T-helper 17 cell (primary cell): ENCODE measurements around the gene PAGE1. TPM values are rescaled to one million over a fixed set of nuclear protein-coding genes. Genes with fewer than 3 reads are reported as not detected.

Source experiments
- ATAC-seq: fragments of 150-1000 bp; cut with Tn5 transposase; 2 replicates; pipeline ENCODE4 v1.10.0; 2021; ENCODE audit warnings: mild to moderate bottlenecking, moderate library complexity
- DNase-seq, 3 donors: peaks; one replicate each; pipeline versions ENCODE4 v3.0.0 to v3.0.0-alpha.2; 2020 to 2021
- H3K9me3 ChIP-seq: one replicate; pipeline ENCODE4 v1.7.0; 2013; ENCODE audit warnings: low read length, mild to moderate bottlenecking; ENCODE audit not compliant: control insufficient read depth, poor library complexity, severe bottlenecking
- H3K27ac Mint-ChIP-seq: one replicate; pipeline ENCODE4 v1.8.0; 2022; ENCODE audit warnings: mild to moderate bottlenecking, moderate library complexity, mixed read lengths
- H3K27me3 Mint-ChIP-seq: one replicate; pipeline ENCODE4 v1.8.0; 2022; ENCODE audit warnings: mixed read lengths
- H3K36me3 Mint-ChIP-seq: one replicate; pipeline ENCODE4 v1.8.0; 2022; ENCODE audit warnings: low read depth, mixed read lengths
- H3K4me1 Mint-ChIP-seq: one replicate; pipeline ENCODE4 v1.8.0; 2022; ENCODE audit warnings: mild to moderate bottlenecking, mixed read lengths
- H3K4me3 Mint-ChIP-seq: one replicate; pipeline ENCODE4 v1.8.0; 2022; ENCODE audit warnings: mild to moderate bottlenecking, moderate library complexity, mixed read lengths
- total RNA-seq, 4 donors: library from RNA in 2 of 4; stranded (reverse) in 2 of 4; gene quantifications; one replicate each; pipeline ENCODE4 v1.2.3 and lab custom pipeline; 2022 to 2026

The PAGE1 gene
- total RNA-seq, 2 donors from 2014 or later: not detected

DNA sequence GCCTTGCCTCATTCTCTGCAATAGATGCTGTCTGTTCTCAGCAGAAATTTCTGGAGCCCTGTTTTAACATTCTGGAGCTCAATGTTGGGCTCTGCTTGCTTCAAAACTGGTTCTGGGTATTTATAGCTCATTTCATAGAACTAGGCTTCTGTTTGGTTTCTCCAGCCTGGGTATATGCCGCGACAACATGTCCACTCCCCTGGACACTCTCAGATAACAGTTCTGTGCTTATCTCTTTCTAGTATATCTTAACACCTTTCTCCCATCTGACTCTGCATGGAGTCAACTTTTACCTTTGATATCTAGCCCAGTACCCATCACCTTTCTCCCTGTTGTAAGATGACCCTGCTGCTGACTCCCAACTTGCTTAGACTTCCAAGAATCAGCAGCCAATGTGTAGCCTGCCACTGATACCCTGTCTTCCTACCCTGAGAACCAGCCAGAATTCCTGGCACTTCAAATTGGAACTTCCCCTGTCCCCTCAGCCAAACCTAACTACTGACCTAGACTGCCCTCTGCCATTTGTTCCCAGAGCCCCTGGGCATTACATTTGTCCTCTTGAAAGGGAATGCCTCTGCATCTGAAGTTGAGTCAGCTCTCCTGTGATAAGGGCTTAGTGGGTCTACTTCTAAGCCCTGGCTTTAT lies 20.6 kb downstream of the PAGE1 start:
- Mint-ChIP-seq H3K4me1 (no peaks in the 10 kb centered on the region), H3K4me3 (no peak overlapping the region), H3K36me3 (no peaks in the 10 kb centered on the region), H3K27ac (no peak overlapping the region), H3K27me3 (peaks cover 5% of the 10 kb centered on the region)
- ATAC-seq: no peak
- no peak for DNase-seq
- no peaks in the 10 kb centered on the region for H3K9me3 ChIP-seq

GRCh38 chrX:49673394-49673793 lies 22.4 kb downstream of the PAGE1 start:
- Mint-ChIP-seq H3K36me3 (no peaks in the 10 kb centered on the region), H3K27me3 (no peaks in the 10 kb centered on the region), H3K4me3 (no peak overlapping the region), H3K4me1 (no peaks in the 10 kb centered on the region), H3K27ac (no peak overlapping the region)
- DNase-seq: no peak
- ATAC-seq: no peak
- H3K9me3 ChIP-seq: no peaks in the 10 kb centered on the region

DNA sequence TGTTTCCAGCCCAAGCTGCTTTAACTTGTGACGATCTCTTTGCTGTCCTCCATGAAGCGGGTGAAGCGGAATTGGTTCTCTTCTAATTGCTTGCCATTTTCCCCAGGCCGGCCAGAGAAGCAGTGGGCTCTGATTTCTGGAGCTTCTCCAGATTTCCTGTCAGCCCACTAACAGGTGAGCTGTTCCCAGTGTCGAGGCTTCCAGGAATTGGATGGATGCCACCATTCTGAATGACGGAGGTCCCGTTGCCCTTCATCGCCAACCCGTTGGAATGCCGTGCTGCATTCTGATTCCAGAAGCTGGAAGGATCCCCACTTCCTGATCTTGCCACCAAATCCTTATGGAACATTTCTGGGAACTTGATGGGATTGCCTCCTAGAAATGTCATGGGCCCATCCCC lies 31.0 kb downstream of the PAGE1 start:
- no peak overlapping the region for H3K4me3 Mint-ChIP-seq
- no peak for ATAC-seq
- H3K27me3 Mint-ChIP-seq: no peaks in the 10 kb centered on the region
- no peak overlapping the region for H3K27ac Mint-ChIP-seq
- DNase-seq: no peak
- H3K4me1 Mint-ChIP-seq: no peaks in the 10 kb centered on the region
- no peaks in the 10 kb centered on the region for H3K36me3 Mint-ChIP-seq
- no peaks in the 10 kb centered on the region for H3K9me3 ChIP-seq

- no peak overlapping the region for H3K27ac Mint-ChIP-seq
- no peak for ATAC-seq
- no peaks in the 10 kb centered on the region for H3K36me3 Mint-ChIP-seq
- no peaks in the 10 kb centered on the region for H3K4me1 Mint-ChIP-seq
- H3K9me3 ChIP-seq: no peaks in the 10 kb centered on the region
- H3K4me3 Mint-ChIP-seq: no peak overlapping the region
- H3K27me3 Mint-ChIP-seq: no peaks in the 10 kb centered on the region
- no peak for DNase-seq
Measured at GRCh38 chrX:49661881-49662280, 33.9 kb downstream of the PAGE1 start.

DNA sequence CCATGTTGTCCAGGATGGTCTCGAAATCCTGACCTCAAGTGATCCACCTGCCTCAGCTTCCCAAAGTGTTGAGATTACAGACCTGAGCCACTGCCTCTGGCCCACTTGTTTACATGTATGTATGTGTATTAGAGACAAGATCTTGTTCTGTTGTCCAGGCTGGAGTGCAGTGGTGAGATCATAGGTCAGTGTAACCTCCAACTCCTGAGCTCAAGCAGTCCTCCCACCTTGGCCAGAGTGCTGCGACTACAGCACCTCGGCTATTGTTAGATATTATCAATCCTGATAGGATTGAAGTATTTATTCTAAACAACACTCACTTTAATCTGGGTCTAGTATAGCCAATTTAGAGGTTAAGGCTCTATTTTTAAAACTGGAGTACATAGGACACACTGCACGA lies 36.0 kb downstream of the PAGE1 start:
- H3K4me1 Mint-ChIP-seq: no peaks in the 10 kb centered on the region
- DNase-seq (no peak), ATAC-seq (no peak)
- no peak overlapping the region for H3K27ac Mint-ChIP-seq
- no peaks in the 10 kb centered on the region for H3K36me3 Mint-ChIP-seq
- H3K27me3 Mint-ChIP-seq: peaks cover 11% of the 10 kb centered on the region
- no peak overlapping the region for H3K4me3 Mint-ChIP-seq
- no peaks in the 10 kb centered on the region for H3K9me3 ChIP-seq

- no peak for ATAC-seq
- no peak for DNase-seq
- no peak overlapping the region for H3K4me3 Mint-ChIP-seq
- peaks cover 14% of the 10 kb centered on the region for H3K27me3 Mint-ChIP-seq
- H3K27ac Mint-ChIP-seq: no peak overlapping the region
- no peaks in the 10 kb centered on the region for H3K36me3 Mint-ChIP-seq
- no peaks in the 10 kb centered on the region for H3K9me3 ChIP-seq
- H3K4me1 Mint-ChIP-seq: no peaks in the 10 kb centered on the region
Measured at GRCh38 chrX:49656533-49656932, 39.3 kb downstream of the PAGE1 start.

DNA sequence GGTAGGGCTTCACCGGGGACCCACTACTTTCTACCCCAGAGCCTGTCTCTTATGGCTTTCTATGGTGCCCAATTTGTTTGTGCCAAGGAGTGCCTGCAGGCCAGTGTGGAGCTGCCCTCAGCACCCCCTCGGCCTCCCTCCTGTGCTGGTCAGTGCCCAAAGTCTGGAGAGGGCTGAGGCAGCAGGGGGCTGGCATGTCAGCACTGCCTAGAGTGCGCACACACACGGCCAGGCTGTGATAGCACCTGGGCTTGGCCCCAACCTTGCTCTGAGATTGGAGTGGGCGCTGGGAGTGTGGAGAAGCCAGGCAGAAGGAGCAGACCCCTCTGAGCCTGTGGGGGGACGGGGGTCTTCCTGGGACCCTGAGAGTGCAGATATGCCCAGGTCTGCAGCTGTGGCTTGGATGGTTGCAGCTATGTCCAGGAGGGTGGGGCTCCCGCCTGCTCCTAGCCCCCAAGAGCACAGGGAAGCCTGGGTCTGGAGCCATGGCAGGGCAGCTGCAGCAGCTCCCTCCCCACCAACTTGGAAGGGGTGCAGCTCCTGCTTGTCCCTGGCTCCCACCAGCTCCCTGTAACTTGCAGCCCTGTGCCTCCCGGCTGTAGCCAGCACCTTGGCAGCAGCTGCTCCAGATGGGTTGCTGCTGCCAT lies 50.7 kb downstream of the PAGE1 start:
- H3K27ac Mint-ChIP-seq: no peak overlapping the region

More for the DNA sequence above, 50.7 kb downstream of the PAGE1 start:
- no peaks in the 10 kb centered on the region for H3K36me3 Mint-ChIP-seq
- ATAC-seq (no peak), DNase-seq (no peak)
- no peaks in the 10 kb centered on the region for H3K9me3 ChIP-seq
- no peak overlapping the region for H3K4me3 Mint-ChIP-seq
- H3K4me1 Mint-ChIP-seq: no peaks in the 10 kb centered on the region
- H3K27me3 Mint-ChIP-seq: no peaks in the 10 kb centered on the region

Other genes with a start within 250 kb of the PAGE1 start
- not detected for gene GAGE12C, start 163.8 kb downstream of the PAGE1 start, total RNA-seq
- gene GAGE12D, start 154.3 kb downstream of the PAGE1 start, total RNA-seq: not detected
- gene GAGE12E, start 144.7 kb downstream of the PAGE1 start, total RNA-seq: not detected
- not detected for gene GAGE12F, start 135.1 kb downstream of the PAGE1 start, total RNA-seq
- not detected for gene GAGE12G, start 125.6 kb downstream of the PAGE1 start, total RNA-seq
- not detected for gene GAGE12H, start 116.0 kb downstream of the PAGE1 start, total RNA-seq
- not detected for gene GAGE2A, start 106.5 kb downstream of the PAGE1 start, total RNA-seq
- gene GAGE1, start 97.0 kb downstream of the PAGE1 start, total RNA-seq: not detected
- gene PAGE4, start 133.3 kb upstream of the PAGE1 start, total RNA-seq: not detected
- gene USP27X, start 183.5 kb upstream of the PAGE1 start, total RNA-seq: 1 to 10 TPM; 2.5 to 3.5 TPM
- gene CLCN5, start 226.6 kb upstream of the PAGE1 start, total RNA-seq: 1 to 10 TPM; 2.2 to 2.8 TPM